MM.1S (cell line): Measurements from ENCODE around the gene HTRA3.

Experiments
- DNase-seq: peaks from one replicate; pipeline ENCODE4 v3.0.0-alpha.2; 2015
- H2AFZ ChIP-seq: fragments of 300-600 bp; sonication (generic); 2 replicates; pipeline ENCODE4 v1.6.0; 2016; ENCODE audit warnings: antibody characterized with exemption, low read length
- H3F3A ChIP-seq: fragments of 300-600 bp; sonication (generic); 2 replicates; pipeline ENCODE4 v1.6.1; 2016; ENCODE audit warnings: mild to moderate bottlenecking, antibody characterized with exemption, low read length, moderate library complexity, mixed read lengths; ENCODE audit not compliant: insufficient read depth
- H3K27ac ChIP-seq: fragments of 300-600 bp; sonication (generic); 2 replicates; pipeline ENCODE4 v1.5.1; 2016; ENCODE audit warnings: mild to moderate bottlenecking, low read length
- H3K27me3 ChIP-seq: fragments of 300-600 bp; sonication (generic); replicated peaks from 2 replicates; pipeline ENCODE4 v1.6.0; 2016; ENCODE audit warnings: low read length; ENCODE audit not compliant: insufficient read depth
- H3K36me3 ChIP-seq: fragments of 300-600 bp; sonication (generic); replicated peaks from 2 replicates; pipeline ENCODE4 v1.6.1; 2016; ENCODE audit warnings: mild to moderate bottlenecking, low read length, mixed read lengths; ENCODE audit not compliant: insufficient read depth
- H3K4me1 ChIP-seq: fragments of 300-600 bp; sonication (generic); 2 replicates; pipeline ENCODE4 v1.6.1; 2016; ENCODE audit warnings: low read length, mixed read lengths
- H3K4me2 ChIP-seq: fragments of 300-600 bp; sonication (generic); 2 replicates; pipeline ENCODE4 v1.6.0; 2016; ENCODE audit warnings: low read depth, low read length
- H3K4me3 ChIP-seq: fragments of 300-600 bp; sonication (generic); 2 replicates; pipeline ENCODE4 v1.5.1; 2016; ENCODE audit warnings: low read length, mixed read lengths
- H3K79me2 ChIP-seq: fragments of 300-600 bp; sonication (generic); 2 replicates; pipeline ENCODE4 v1.6.1; 2016; ENCODE audit warnings: mixed run types, low read length, mixed read lengths
- H3K9ac ChIP-seq: fragments of 300-600 bp; sonication (generic); 2 replicates; pipeline ENCODE4 v1.6.1; 2016; ENCODE audit warnings: low read length, mixed read lengths
- H3K9me2 ChIP-seq: fragments of 300-600 bp; sonication (generic); replicated peaks from 2 replicates; pipeline ENCODE4 v1.6.1; 2016; ENCODE audit warnings: mild to moderate bottlenecking, low read length, mixed read lengths; ENCODE audit not compliant: insufficient read depth
- H3K9me3 ChIP-seq: fragments of 300-600 bp; sonication (generic); replicated peaks from 2 replicates; pipeline ENCODE4 v1.6.1; 2016; ENCODE audit warnings: mild to moderate bottlenecking, low read length, mixed read lengths; ENCODE audit not compliant: insufficient read depth
- H4K20me1 ChIP-seq: fragments of 300-600 bp; sonication (generic); 2 replicates; pipeline ENCODE4 v1.6.1; 2016; ENCODE audit warnings: mild to moderate bottlenecking, low read length, moderate library complexity, mixed read lengths; ENCODE audit not compliant: insufficient read depth
- EZH2 ChIP-seq: fragments of 300-600 bp; sonication (generic); optimal IDR thresholded peaks from 2 replicates; pipeline ENCODE3; 2017; ENCODE audit warnings: low read depth, mild to moderate bottlenecking, antibody characterized with exemption, low read length, mixed read lengths
- EZH2phosphoT487 ChIP-seq: fragments of 300-600 bp; sonication (generic); IDR thresholded peaks from 2 replicates; pipeline ENCODE4 v1.6.1; 2018; ENCODE audit warnings: antibody characterized with exemption, low read length
- TF ChIP-seq, protein P1 (sequence below): fragments of 300-600 bp; sonication (generic); IDR thresholded peaks from 2 replicates; pipeline ENCODE4 v1.5.1; 2016; ENCODE audit warnings: antibody characterized with exemption, low read length, mixed read lengths

Gene HTRA3

DNA sequence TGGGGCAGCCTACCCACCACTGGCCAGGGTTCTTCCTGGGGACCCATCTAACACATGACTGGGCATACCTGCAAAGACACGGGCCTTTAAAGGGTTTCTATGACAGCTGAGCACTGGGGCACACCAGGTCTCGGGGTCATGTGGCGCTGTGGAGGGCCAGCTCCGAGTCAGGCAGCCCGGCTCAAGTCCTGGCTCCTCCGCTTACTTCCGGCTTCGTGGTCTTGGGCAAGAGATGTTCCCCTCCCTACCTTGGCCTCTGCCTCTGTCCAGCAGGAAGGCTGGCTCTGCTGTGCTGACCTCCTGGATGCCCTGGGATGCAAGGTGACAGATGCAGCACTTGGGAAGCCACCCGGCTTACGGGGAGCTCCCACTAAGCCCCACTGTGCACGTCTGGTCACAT is 37.6 kb downstream of the HTRA3 start:
- no peaks in the 10 kb centered on the region for H3F3A ChIP-seq
- no peak overlapping the region for H3K4me3 ChIP-seq
- H3K27me3 ChIP-seq, result peaks cover 90% of the 10 kb centered on the region
- no peak overlapping the region for H2AFZ ChIP-seq
- no peak overlapping the region for H3K9ac ChIP-seq
- H3K9me2 ChIP-seq, result no peaks in the 10 kb centered on the region
- H3K36me3 ChIP-seq, result no peaks in the 10 kb centered on the region
- TF ChIP-seq EZH2phosphoT487 (no peak), EZH2 (no peak)
- TF ChIP-seq, protein P1, sequence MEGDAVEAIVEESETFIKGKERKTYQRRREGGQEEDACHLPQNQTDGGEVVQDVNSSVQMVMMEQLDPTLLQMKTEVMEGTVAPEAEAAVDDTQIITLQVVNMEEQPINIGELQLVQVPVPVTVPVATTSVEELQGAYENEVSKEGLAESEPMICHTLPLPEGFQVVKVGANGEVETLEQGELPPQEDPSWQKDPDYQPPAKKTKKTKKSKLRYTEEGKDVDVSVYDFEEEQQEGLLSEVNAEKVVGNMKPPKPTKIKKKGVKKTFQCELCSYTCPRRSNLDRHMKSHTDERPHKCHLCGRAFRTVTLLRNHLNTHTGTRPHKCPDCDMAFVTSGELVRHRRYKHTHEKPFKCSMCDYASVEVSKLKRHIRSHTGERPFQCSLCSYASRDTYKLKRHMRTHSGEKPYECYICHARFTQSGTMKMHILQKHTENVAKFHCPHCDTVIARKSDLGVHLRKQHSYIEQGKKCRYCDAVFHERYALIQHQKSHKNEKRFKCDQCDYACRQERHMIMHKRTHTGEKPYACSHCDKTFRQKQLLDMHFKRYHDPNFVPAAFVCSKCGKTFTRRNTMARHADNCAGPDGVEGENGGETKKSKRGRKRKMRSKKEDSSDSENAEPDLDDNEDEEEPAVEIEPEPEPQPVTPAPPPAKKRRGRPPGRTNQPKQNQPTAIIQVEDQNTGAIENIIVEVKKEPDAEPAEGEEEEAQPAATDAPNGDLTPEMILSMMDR, result no peak
- H3K4me2 ChIP-seq, result no peak overlapping the region
- H3K79me2 ChIP-seq, result no peaks in the 10 kb centered on the region
- H4K20me1 ChIP-seq, result no peaks in the 10 kb centered on the region
- no peaks in the 10 kb centered on the region for H3K4me1 ChIP-seq
- H3K27ac ChIP-seq, result no peak overlapping the region
- DNase-seq, result no peak
- no peaks in the 10 kb centered on the region for H3K9me3 ChIP-seq

DNA sequence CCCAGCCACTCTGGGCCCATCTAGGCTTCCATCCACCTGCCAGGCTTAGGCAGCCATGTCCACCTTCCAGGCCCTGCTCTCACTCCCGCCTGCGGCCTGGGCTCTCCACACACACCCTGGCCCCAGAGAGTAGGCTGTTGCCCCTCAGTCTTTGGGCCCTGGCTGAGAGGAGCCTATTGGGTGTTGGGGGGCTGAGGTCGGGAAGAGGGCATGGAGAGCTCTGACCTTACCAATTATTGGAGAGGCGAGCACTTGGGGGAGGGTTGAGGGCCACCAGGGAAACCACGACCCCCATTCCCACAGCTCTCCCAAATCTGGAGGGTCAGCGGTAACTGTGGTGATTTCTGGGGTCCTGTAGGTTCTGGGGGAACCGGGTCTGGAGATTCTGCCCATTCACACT is 38.2 kb downstream of the HTRA3 start:
- H3K4me1 ChIP-seq, result no peaks in the 10 kb centered on the region
- no peaks in the 10 kb centered on the region for H4K20me1 ChIP-seq
- H3K9ac ChIP-seq, result no peak overlapping the region
- H3K27ac ChIP-seq, result no peak overlapping the region
- H3K9me3 ChIP-seq, result no peaks in the 10 kb centered on the region
- no peaks in the 10 kb centered on the region for H3K9me2 ChIP-seq
- H3K36me3 ChIP-seq, result no peaks in the 10 kb centered on the region
- H3K4me2 ChIP-seq, result no peak overlapping the region
- no peak overlapping the region for H2AFZ ChIP-seq
- peaks cover 90% of the 10 kb centered on the region for H3K27me3 ChIP-seq
- no peak for TF ChIP-seq EZH2phosphoT487
- TF ChIP-seq, protein P1, result no peak
- TF ChIP-seq EZH2, result no peak
- H3K79me2 ChIP-seq, result no peaks in the 10 kb centered on the region
- DNase-seq, result no peak
- H3F3A ChIP-seq, result no peaks in the 10 kb centered on the region
- H3K4me3 ChIP-seq, result no peak overlapping the region

DNA sequence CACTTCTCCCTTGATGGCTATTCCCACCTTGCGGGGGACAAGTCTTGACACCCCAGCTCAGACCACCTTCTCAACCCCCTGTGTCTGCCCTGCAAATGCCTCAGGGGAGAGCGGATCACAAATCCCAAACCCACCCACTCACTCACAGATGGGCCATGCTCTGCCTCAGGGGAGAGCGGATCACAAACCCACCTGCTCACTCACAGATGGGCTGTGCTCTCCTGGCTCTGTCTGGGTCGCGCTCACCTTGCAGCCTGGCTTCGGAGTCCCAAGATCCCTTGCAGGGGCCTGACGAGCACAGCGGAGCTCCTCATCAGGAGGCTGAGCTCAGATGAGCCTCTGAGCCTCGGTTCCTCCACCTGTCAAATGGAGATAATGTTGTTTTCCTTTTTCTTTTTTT is 38.6 kb downstream of the HTRA3 start:
- Histone ChIP-seq H3K27me3 (peaks cover 90% of the 10 kb centered on the region), H3K9me3 (no peaks in the 10 kb centered on the region), H3K9me2 (no peaks in the 10 kb centered on the region), H3K27ac (no peak overlapping the region), H3K4me3 (no peak overlapping the region), H3K4me1 (no peaks in the 10 kb centered on the region), H3K79me2 (no peaks in the 10 kb centered on the region), H4K20me1 (no peaks in the 10 kb centered on the region), H3K36me3 (no peaks in the 10 kb centered on the region), H3F3A (no peaks in the 10 kb centered on the region), H3K9ac (no peak overlapping the region), H3K4me2 (no peak overlapping the region), H2AFZ (no peak overlapping the region)
- TF ChIP-seq, protein P1, result no peak
- TF ChIP-seq EZH2phosphoT487 (no peak), EZH2 (no peak)
- DNase-seq, result no peak
